HPDE6-E6E7 (cell line): ENCODE measurements around the gene APOE.
"Not testable (repeated sequence)": the region's sequence is repeated elsewhere in the genome, so short reads cannot be mapped to it uniquely, and the experiment has no call there.

Experiments
- DNase-seq: peaks from one replicate; pipeline ENCODE4 v3.0.0; 2011; ENCODE audit warnings: missing footprints; ENCODE audit errors: extremely low spot score

APOE gene

DNA sequence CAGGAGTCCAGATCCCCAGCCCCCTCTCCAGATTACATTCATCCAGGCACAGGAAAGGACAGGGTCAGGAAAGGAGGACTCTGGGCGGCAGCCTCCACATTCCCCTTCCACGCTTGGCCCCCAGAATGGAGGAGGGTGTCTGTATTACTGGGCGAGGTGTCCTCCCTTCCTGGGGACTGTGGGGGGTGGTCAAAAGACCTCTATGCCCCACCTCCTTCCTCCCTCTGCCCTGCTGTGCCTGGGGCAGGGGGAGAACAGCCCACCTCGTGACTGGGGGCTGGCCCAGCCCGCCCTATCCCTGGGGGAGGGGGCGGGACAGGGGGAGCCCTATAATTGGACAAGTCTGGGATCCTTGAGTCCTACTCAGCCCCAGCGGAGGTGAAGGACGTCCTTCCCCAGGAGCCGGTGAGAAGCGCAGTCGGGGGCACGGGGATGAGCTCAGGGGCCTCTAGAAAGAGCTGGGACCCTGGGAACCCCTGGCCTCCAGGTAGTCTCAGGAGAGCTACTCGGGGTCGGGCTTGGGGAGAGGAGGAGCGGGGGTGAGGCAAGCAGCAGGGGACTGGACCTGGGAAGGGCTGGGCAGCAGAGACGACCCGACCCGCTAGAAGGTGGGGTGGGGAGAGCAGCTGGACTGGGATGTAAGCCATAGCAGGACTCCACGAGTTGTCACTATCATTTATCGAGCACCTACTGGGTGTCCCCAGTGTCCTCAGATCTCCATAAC lies at the start of gene APOE:
Gene APOE (plus strand): TSS at position 360 of the 724 bp plus-strand sequence. CDS start 829 bp downstream, outside the sequence.
- DNase-seq: no peak

DNA sequence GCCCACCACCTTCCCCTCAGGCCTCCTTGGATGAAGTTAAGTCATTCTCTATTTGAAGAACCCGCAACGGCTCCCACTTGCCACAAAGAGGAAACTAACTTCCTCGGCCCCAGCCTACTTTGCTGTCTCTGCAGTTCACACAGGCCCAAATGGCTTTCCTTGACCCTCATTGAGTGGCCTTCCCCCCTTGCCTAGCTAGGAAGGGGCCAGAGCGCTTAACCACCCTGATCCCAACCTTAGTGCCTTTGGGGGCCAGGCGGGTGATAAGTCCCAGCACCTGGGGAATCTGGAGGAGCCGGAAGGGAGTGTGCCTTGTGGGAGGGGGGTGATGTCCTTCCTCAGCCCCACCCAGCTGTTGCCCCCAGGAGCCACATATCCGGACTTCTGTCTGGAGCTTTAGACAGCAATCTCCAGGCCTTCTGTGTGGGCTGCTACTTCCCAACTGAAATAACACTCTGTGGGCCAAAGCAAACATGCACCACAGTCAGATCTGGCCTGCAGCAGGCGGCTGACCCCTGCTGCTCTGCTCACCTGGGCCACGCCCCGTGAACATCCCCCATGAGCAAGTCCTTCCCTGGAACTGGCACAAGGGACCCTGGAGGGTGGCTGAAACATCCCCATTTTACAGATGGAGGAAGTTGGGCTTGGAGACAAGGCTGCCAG lies 49.0 kb upstream of the APOE start:
- DNase-seq: no peak

DNA sequence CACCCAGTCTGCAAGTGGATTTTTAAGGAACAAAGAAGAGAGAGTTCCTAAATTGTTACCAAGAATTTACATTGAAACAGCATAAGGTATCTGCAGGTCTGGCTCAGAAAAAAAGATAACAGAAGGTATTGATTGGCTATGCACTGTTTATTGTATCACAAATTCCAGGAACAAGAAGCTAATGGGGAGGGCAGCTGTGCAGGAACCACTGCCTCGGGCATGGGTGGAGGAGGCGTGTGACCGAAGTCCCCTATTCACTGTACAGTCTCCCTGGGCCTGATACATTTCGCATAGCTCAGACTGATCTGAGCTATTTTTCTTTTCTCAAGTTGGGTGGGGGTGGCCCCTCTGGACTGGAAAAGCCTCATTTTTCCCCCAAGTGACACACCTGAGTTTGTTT lies 47.8 kb upstream of the APOE start:
- no peak for DNase-seq

DNA sequence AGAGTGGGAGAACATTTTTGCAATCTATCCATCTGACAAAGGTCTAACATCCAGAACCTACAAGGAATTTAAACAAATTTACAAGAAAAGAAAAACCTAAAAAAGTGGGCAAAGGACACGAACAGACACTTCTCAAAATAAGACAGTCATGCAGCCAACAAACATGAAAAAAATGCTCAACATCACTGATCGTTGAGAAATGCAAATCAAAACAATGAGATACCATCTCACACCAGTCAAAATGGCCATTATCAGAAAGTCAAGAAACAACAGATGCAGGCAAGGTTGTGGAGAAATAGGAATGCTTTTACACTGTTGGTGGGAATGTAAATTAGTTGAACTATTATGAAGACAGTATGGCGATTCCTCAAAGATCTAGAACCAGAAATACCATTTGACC lies 44.0 kb upstream of the APOE start:
- not testable (repeated sequence) for DNase-seq

DNA sequence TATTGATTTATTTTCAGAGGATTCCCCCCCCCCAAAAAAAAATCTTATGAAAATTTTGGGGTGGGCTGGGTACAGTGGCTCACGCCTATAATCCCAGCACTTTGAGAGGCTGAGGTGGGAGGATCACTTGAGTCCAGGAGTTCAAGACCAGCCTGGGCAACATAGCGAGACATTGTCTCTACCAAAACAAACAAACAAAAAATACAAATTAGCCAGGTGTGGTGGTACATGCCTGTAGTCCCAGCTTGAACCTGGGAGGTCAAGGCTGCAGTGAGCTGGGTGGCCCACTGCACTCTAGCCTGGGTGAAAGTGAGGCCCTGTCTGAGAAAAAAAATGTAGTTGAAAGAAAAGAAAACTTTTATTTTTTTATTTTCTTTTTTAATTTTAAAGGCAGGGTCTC lies 41.6 kb upstream of the APOE start:
- DNase-seq: no peak

DNA sequence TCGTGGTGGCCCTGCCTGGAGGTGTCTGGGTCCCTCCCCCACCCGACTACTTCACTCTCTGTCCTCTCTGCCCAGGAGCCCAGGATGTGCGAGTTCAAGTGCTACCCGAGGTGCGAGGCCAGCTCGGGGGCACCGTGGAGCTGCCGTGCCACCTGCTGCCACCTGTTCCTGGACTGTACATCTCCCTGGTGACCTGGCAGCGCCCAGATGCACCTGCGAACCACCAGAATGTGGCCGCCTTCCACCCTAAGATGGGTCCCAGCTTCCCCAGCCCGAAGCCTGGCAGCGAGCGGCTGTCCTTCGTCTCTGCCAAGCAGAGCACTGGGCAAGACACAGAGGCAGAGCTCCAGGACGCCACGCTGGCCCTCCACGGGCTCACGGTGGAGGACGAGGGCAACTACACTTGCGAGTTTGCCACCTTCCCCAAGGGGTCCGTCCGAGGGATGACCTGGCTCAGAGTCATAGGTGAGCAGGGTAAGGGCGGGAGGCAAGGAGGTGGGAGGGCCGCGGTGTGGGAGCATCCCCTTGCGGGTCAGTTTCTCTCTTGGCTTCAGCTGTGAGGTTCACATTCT lies 40.3 kb upstream of the APOE start:
- no peak for DNase-seq

DNA sequence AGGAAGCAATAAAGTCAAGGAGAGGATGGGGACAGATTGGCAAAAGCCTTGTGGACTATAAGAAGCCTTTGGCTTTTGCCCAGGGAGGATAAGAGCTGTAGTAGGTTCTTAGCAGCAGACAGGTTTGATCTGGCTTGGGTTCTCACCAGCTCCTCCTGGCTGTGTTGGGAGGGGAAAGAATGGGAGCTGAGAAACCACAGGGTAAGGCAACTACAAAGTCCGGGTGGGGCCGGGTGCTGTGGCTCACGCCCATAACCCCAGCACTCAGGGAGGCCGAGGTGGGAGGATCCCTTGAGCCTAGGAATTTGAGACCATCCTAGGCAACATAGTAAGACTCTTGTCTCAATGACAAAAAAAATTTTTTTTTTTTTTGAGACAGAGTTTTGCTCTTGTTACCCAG lies 38.9 kb upstream of the APOE start:
- no peak for DNase-seq

DNA sequence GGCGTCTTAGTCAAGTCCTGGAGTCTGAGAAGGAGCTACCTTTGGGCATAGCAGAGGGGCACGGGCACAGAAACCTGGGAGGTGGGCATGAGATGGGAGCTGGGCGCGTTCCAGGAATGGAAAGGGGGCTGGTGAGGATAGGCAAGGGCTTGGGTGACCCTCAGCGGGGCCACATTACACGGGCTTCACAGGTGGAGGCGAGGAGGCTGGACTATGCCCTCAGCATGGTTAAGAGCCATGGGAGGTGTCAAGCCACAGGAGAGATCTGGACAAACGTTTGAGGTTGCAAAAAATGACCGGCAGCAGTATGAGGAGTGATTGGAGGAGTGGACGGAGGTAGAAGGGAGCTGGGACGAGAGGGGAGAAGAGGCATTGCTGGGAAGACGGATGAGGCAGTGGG lies 38.0 kb upstream of the APOE start:
- DNase-seq: no peak

DNA sequence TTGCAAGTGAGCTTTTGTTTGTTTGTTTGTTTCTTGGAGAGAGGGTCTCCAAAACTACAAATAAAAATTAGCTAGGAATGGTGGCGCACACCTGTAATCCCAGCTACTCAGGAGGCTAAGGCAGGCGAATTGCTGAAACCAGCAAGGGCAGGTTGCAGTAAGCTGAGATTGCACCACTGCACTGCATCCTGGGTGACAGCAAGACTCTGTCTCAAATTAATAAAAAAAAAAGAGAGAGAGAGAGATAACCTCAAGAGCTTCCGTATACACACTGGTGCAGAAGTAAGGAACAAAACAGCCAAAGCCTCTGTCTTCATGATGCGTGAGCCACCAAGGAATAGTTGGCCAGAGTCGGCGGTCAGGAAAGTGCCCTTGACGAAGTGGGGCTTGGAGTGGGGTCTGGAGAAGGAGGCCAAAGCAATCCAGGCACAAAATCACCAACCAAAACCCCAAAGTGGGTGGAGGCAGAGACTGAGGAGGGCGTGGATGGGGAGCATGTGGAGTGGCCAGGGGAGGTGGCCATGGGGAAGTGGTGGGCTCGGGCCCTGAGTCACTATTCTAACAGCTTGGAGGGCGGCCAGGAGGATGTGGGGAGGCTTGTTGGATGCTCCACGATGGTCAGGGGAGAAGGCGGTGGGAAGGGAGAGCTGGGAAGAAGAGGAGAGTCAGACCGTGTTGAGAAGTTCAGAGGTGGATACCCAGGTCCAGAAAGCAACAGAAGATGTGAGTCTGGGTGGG lies 35.7 kb upstream of the APOE start:
- DNase-seq: no peak

DNA sequence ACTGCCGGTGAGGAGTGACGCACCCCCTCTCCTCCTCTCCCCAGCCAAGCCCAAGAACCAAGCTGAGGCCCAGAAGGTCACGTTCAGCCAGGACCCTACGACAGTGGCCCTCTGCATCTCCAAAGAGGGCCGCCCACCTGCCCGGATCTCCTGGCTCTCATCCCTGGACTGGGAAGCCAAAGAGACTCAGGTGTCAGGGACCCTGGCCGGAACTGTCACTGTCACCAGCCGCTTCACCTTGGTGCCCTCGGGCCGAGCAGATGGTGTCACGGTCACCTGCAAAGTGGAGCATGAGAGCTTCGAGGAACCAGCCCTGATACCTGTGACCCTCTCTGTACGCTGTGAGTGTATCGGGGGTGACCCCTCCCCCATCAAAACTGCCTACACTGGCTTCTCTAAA lies 33.8 kb upstream of the APOE start:
- no peak for DNase-seq

DNA sequence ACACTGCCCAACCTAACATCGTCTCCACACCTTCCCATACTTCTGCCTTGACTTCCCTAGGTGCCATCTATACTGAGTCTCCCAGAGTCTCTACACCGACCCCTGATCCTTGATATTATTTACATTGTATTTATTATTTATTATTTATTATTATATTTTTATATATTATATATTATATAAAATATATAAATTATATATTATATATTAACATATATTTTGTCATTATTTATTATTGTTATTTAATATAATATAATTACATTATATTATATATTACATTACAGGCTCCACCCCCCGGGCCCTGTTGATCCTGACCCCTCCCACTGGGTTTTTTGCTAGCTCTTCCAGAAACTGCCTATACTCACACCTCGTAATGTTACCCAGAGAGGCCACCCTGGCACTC lies 32.9 kb upstream of the APOE start:
- no peak for DNase-seq

DNA sequence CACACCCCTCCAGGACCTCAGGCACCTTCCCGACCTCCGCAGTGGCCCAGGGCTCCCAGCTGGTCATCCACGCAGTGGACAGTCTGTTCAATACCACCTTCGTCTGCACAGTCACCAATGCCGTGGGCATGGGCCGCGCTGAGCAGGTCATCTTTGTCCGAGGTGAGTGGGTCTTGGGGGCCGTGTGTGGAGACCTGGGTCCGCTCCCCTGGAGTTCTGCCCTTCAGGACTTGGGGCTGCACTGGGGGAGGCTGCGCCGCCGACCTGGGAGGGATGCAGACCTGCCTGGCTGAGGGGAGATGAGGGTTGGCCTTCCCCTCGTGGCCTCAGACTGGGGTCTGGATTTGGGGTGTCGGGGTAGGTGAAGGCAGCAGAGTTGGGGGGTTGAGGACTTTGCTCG lies 31.3 kb upstream of the APOE start:
- no peak for DNase-seq

DNA sequence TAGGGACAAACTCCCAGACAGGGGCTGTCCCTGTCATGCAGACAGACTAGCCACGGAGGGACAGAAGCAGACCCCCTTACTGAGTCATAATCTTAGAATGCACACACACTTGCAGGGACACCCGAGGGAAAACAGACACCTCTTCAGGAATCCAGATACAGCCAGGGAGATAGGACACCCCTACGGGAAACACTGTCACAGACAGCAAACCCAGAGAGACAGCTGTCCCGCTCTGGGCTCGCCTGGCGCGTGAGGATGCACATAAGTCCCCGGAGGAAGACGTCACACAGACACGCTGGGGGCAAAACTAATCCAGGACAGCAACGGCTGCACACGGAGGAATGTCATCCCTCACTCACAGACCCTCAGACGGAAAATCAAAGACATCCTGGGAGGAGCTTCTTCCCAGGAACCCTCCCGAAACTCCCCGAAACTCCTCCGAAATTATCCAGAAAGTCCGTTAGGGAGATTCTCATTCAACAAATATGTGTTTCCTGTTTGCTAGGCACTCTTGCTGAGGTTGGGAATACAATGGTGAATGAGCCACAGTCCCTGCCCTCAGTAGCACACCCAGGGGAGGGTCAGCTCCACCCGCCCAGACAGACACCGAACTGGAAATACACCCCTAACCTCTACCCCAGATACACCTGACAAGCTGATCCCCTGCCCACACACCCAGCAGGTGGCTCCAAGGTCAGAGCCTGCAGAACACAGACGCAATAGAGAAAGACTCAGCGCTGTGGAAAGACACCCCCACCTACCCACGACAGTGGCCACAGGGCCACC lies 29.7 kb upstream of the APOE start:
- DNase-seq: no peak

DNA sequence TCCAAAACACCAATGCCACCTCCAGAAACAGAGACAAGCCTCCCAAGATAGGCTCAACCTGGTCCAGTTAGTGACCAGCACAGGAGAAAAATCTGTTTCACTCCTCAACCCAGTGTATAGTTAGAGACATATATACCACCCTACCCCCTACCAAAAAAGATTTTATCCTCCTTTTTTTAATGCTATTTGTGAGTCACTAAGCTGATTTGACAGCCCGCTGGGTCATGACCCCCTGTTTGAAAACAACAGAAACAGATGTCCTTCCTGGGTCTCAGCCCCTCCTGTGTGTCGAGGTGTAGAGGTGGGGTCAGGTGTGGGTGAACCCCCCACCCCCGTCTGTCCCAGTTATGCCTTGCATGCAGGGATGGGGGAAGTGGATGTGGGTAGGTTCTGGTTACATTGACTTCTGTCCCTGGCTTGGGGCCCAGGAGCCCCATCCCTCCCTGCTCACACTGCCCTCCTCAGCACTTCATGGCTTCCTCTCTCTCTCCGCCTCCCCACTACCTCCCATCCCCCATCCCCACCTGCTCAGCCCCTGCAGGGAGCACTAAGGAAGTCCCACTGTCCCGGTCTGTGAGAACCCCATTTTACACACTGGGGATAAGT lies 28.6 kb upstream of the APOE start:
- DNase-seq: no peak

DNA sequence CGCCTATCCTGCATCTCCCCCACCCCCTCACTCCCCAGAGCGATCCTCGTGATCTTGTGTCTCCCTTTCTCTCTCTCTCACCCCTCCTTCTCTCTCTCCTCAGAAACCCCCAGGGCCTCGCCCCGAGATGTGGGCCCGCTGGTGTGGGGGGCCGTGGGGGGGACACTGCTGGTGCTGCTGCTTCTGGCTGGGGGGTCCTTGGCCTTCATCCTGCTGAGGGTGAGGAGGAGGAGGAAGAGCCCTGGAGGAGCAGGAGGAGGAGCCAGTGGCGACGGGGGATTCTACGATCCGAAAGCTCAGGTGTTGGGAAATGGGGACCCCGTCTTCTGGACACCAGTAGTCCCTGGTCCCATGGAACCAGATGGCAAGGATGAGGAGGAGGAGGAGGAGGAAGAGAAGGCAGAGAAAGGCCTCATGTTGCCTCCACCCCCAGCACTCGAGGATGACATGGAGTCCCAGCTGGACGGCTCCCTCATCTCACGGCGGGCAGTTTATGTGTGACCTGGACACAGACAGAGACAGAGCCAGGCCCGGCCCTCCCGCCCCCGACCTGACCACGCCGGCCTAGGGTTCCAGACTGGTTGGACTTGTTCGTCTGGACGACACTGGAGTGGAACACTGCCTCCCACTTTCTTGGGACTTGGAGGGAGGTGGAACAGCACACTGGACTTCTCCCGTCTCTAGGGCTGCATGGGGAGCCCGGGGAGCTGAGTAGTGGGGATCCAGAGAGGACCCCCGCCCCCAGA lies 27.3 kb upstream of the APOE start:
- no peak for DNase-seq

DNA sequence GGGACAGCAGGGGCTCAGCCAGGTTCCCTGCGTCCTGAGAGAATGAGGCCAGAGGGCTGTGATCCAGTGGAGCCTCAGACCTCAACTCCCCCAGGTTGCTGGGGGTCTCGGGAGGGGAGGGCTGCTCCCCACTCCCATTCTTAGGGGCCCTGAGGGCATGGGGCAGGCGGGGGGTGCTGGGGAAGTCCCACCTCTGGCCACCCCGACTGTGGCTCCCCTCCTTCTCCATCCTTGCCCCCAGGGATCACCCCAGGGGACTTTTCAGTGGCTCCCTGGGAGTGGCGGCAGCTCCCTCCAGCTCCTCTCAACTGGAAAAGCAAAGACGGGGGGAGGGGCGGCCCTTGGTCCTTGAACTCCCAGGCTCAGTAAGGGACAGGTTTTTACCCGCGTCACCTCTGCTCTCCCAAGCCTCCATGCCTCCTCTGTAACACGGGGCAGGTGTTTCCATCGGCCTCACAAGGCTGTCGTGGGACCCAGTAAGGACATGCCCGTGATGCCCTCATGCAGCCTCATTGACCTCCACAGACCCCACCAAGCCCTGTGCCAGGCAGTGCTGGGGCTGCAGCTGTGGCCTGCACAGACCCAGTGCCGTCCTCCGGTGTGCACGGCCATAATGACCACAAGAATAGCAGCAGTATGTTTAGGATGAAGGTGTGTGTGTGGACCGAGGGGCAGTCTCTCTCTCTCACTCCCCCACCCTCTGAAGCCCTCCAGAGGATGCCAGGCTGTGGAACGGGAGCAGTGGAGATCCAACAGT lies 26.1 kb upstream of the APOE start:
- no peak for DNase-seq

DNA sequence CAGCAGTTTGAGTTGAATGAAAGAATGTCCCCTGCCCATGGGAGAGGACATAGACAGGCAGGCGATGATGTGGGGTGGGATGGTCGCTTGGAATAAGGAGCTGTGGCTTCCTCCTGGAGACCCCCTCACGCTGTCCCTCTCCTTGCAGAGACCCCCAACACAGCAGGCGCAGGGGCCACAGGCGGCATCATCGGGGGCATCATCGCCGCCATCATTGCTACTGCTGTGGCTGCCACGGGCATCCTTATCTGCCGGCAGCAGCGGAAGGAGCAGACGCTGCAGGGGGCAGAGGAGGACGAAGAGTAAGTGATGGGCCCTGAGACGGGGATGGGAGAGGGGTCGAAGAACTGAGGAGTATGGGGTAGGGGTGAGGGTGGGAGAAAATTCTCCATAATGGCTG lies 23.5 kb upstream of the APOE start:
- no peak for DNase-seq

DNA sequence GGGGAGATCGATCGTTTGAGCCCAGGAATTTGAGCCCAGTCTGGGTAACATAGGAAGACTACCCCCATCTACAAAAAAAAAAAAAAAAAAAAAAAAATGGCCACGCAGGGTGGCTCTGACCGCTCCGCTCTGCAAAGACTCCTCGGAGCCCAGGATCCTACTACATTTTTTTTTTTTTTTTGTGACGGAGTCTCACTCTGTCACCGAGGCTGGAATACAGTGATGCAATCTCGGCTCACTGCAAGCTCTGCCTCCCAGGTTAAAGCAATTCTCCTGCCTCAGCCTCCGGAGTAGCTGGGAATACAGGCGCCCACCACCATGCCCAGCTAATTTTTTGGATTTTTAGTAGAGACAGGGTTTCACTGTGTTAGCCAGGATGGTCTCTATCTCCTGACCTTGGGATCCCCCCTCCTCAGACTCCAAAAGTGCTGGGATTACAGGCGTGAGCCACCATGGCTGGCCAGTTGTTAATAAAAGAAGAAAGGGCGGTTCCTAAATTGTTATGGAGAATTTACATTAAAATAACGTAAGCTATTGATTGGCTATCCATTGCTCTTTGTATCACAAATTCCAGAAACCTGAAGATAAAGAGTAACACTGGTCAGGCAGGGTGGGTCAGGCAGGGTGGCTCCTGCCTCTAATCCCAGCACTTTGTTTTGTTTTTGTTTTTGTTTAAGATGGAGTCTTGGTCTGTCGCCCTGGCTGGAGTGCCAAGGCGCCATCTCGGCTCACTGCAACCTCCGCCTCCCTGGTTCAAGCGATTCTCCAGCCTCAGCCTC lies 22.8 kb upstream of the APOE start:
- DNase-seq: not testable (repeated sequence)

DNA sequence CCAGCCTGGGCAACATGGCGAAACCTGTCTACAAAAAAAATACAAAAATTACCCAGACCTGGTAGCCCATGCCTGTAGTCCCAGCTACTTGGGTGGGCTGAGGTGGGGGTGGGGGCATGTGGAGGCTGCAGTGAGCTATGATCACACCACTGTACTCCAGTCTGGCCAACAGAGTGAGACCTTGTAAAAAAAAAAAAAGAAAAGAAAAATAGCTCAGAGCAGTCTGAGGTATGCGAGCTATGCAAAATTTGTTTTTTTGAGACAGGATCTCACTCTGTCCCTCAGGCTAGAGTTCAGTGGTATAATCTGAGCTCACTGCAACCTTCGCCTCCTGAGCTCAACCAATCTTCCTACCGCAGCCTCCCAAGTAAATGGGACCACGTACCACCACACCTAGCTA lies 21.7 kb upstream of the APOE start:
- no peak for DNase-seq
